ENCODE results near the gene ATP13A4.

DNA sequence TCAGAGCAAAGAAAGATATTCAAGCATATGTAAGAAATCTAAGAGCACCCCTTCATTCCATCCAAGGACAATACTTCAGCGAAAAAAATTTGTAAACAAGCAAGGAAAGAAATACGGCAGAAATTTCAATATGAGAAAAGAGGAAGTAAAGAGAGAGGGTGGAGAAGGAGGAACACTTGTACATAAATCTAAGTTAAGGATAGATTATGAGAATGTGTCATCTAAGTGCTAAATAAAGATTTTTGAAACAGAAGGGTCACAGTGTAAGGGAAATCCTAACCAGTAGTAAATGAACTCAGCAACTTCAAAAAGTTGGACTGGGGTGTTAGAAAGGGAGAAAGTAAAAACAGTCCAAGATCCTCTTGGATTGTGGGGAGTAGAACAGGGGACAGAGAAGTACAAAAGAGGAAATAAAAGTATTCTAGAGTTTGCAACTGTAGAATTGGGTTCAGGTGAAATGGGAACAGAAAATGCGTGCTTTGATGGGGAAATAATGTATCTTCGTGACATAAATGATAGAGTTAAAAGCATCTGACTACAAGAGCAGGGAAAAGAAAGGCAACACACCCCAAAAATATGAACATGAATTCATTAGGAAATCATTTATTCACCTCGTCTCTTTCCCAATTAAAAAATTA, 107.6 kb downstream of the ATP13A4 start:
- TF ChIP-seq, protein P1, sequence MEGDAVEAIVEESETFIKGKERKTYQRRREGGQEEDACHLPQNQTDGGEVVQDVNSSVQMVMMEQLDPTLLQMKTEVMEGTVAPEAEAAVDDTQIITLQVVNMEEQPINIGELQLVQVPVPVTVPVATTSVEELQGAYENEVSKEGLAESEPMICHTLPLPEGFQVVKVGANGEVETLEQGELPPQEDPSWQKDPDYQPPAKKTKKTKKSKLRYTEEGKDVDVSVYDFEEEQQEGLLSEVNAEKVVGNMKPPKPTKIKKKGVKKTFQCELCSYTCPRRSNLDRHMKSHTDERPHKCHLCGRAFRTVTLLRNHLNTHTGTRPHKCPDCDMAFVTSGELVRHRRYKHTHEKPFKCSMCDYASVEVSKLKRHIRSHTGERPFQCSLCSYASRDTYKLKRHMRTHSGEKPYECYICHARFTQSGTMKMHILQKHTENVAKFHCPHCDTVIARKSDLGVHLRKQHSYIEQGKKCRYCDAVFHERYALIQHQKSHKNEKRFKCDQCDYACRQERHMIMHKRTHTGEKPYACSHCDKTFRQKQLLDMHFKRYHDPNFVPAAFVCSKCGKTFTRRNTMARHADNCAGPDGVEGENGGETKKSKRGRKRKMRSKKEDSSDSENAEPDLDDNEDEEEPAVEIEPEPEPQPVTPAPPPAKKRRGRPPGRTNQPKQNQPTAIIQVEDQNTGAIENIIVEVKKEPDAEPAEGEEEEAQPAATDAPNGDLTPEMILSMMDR (IDR thresholded peaks at IDR 0.05) = no peak
- TF ChIP-seq EP300 (IDR thresholded peaks at IDR 0.05) (no peak), POLR2A (IDR thresholded peaks at IDR 0.05) (no peak), POLR2AphosphoS5 (IDR thresholded peaks at IDR 0.05) (no peak)
